GM12891 (cell line): Measurements from ENCODE around the gene SIX1.

Experiments used
- PAX5 ChIP-seq: IDR thresholded peaks from 2 replicates; pipeline ENCODE4 v1.6.1; 2011; ENCODE audit warnings: low read length, moderate library complexity, mild to moderate bottlenecking; ENCODE audit not compliant: insufficient read depth, severe bottlenecking
- POLR2A ChIP-seq: IDR thresholded peaks from 2 replicates; pipeline ENCODE4 v1.6.1; 2011; ENCODE audit warnings: low read depth, low read length, control low read depth
- POLR2AphosphoS5 ChIP-seq: IDR thresholded peaks from 2 replicates; pipeline ENCODE4 v1.6.1; 2011; ENCODE audit warnings: low read depth, low read length, control low read depth
- POU2F2 ChIP-seq: IDR thresholded peaks from 2 replicates; pipeline ENCODE4 v1.6.1; 2011; ENCODE audit warnings: low read depth, mild to moderate bottlenecking, control low read depth, low read length, moderate library complexity
- SPI1 ChIP-seq: IDR thresholded peaks from 2 replicates; pipeline ENCODE4 v1.6.1; 2011; ENCODE audit warnings: low read depth, low read length, control low read depth
- TAF1 ChIP-seq: IDR thresholded peaks from 2 replicates; pipeline ENCODE4 v1.6.1; 2011; ENCODE audit warnings: low read depth, low read length, control low read depth

DNA sequence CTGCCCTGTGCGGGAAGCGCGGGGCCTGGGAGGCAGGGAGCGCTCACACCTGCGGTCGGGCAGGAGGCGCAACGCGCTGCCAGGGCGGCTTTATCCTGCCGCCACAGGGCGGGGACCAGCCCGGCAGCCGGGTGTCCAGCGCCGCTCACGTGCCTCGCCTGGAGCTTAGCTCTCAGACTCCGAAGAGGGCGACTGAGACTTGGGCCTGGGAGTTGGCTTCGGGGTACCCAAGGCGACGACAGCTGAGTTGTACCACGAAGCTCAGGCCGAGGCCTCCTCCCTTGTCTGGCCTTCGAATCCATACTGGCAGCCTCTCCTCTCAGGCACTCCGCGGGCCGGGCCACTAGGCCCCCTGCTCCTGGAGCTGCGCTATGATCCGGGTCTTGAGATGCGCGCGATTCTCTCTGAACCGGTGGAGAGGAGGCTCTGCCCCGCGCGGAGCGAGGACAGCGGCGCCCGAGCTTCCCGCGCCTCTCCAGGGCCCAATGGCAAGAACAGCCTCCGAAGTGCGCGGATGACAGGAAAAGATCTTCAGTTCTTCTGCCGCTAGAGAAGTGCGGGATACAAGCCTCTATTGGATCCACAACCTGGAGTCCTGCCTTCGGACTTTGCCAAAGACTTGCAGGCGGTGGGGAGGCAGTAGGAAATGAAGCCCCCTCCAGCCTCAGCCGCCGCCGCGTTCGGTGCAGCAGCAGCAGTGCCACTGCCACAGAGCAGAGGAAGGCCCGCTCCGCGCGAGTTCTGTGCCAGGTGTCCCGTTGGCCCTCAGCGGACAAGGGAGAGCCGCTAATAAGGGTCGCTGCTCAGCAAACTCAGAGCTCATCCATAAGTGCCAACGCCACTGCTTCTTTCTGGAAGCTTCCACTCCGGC lies 6.8 kb downstream of the SIX1 start:
- no peak for TF ChIP-seq POLR2AphosphoS5
- TF ChIP-seq SPI1 = no peak
- no peak for TF ChIP-seq PAX5
- TF ChIP-seq POLR2A = no peak
- no peak for TF ChIP-seq TAF1
- TF ChIP-seq POU2F2 = no peak
